Mesodermal cell (in vitro differentiated cells): ENCODE data around the gene NPFFR2.

Experiments used
- H3K27ac ChIP-seq: 2 replicates; pipeline ENCODE4 v1.7.0; 2013; ENCODE audit warnings: mild to moderate bottlenecking, low read depth, low read length, moderate library complexity; ENCODE audit not compliant: severe bottlenecking
- H3K36me3 ChIP-seq: 2 replicates; pipeline ENCODE4 v1.7.1; 2013; ENCODE audit warnings: mild to moderate bottlenecking, low read length, moderate library complexity; ENCODE audit not compliant: control insufficient read depth, insufficient read depth
- H3K4me1 ChIP-seq: one replicate; pipeline ENCODE4 v1.7.1; 2013; ENCODE audit warnings: mild to moderate bottlenecking, low read length; ENCODE audit not compliant: insufficient read depth, control insufficient read depth, poor library complexity, severe bottlenecking
- H3K4me3 ChIP-seq: 2 replicates; pipeline ENCODE4 v1.7.0; 2013; ENCODE audit warnings: low read length, control low read depth, mild to moderate bottlenecking; ENCODE audit not compliant: insufficient read depth, poor library complexity, severe bottlenecking; ENCODE audit errors: extremely low read depth
- H3K9me3 ChIP-seq: 2 replicates; pipeline ENCODE4 v1.7.1; 2013; ENCODE audit warnings: mild to moderate bottlenecking, low read length, moderate library complexity; ENCODE audit not compliant: control insufficient read depth
- WGBS, 2 experiments: methylation state at CpG; one replicate each; pipeline ENCODE4 v1.1.5; 2013; ENCODE audit warnings: missing lambda C conversion rate in 2 of 2; ENCODE audit not compliant: insufficient coverage in 2 of 2; 5-methylcytosine and 5-hydroxymethylcytosine counted together

Gene NPFFR2

GRCh38 chr4:72169861-72170260, 138.1 kb downstream of the NPFFR2 start:
- Histone ChIP-seq H3K36me3 (no peaks in the 10 kb centered on the region), H3K27ac (no peak overlapping the region), H3K4me3 (no peak overlapping the region), H3K4me1 (no peaks in the 10 kb centered on the region), H3K9me3 (no peaks in the 10 kb centered on the region)
- WGBS, 2 experiments = 80 to 94% methylated on average over 2 to 3 of the region's 3 CpGs

DNA sequence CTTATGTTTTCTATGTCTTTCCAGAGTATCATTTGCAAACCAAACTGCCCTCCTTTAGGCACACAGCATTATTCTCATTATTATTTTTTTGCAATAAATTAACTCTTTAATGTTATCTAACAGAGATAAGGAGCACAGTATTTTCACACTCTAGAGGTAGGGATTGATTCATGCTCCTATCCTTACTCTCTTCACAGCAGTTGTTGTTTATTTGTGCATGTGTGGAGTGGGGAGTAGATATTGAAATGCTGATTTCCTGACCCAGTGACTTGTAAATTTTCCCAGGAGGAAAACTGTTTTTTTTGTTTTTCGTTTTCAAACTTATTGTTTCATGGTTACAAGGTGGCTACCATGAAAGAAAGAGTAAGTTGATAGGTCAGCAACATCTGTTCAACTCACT, 140.0 kb downstream of the NPFFR2 start:
- Histone ChIP-seq H3K9me3 (peaks cover 4% of the 10 kb centered on the region), H3K36me3 (no peaks in the 10 kb centered on the region), H3K4me3 (no peak overlapping the region), H3K27ac (no peak overlapping the region), H3K4me1 (no peaks in the 10 kb centered on the region)
- no CpG with 5 or more reads among the region's 1 CpG for WGBS, 2 experiments

DNA sequence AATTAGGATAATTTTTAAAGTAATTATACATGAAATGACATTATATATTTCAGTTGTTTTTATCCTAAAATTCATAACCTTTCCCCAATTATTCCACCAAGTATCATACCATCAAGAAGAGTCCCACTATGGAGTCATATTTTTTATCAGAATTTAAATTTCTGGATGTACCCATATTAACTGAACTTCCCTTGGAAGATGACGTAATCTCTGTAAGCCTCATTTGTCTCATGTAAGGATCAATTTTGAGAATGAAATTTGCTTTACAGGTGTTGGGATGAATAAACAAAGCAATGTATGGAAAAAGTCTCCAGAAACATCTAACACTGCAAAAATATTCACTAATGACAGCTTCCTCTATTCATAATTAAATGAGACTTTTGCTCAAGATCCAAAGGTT, 147.5 kb downstream of the NPFFR2 start:
- no peaks in the 10 kb centered on the region for H3K4me1 ChIP-seq
- no peak overlapping the region for H3K4me3 ChIP-seq
- H3K27ac ChIP-seq = no peak overlapping the region
- WGBS, 2 experiments = no CpG with 5 or more reads among the region's 1 CpG
- H3K9me3 ChIP-seq = peaks cover 4% of the 10 kb centered on the region
- no peaks in the 10 kb centered on the region for H3K36me3 ChIP-seq

DNA sequence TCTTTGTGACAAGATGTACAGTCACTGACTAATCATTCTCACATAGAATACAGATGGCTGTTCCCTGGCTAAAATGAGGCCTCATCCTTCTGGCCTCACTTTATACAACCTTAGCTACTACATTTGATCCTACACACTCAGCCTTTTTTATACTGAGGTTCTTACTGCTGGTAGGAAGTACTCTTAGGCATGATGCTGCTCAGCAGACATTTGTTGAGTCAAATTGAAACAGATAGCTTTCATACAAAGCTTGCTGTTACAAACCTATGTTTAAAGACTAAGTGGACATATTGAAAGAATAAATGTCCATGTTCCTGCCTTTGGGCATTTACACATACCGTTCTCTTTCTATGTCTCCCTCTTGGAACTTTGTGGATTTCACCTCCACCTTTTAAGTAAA, 154.9 kb downstream of the NPFFR2 start:
- no peaks in the 10 kb centered on the region for H3K36me3 ChIP-seq
- WGBS, 2 experiments = 100% methylated on average over 1 of the region's 1 CpG; no CpG with 5 or more reads in 1 of the 2 experiments

DNA sequence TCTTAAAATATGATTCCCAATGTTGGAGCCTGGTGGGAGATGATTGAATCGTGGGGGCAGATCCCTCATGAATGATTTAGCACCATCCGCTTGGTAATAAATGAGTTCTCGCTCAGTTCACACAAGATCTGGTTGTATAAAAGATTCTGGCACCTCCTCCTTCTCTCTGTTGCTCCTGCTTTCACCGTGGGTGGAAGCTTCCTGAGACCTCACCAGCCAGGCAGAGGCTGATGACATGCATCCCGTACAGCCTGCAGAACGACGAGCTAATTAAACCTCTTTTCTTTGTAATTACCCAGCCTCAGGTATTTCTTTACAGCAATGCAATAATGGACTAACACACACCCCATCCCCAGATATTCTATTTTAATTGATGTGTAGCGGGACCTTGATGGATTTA, 162.2 kb downstream of the NPFFR2 start:
- H3K36me3 ChIP-seq = no peaks in the 10 kb centered on the region
- no peaks in the 10 kb centered on the region for H3K9me3 ChIP-seq
- WGBS, 2 experiments = 80 to 85% methylated on average over 3 to 7 of the region's 8 CpGs
- no peak overlapping the region for H3K27ac ChIP-seq
- H3K4me1 ChIP-seq = no peaks in the 10 kb centered on the region
- H3K4me3 ChIP-seq = no peak overlapping the region

More for the DNA sequence above, 154.9 kb downstream of the NPFFR2 start:
- Histone ChIP-seq H3K4me3 (no peak overlapping the region), H3K9me3 (no peaks in the 10 kb centered on the region), H3K4me1 (no peaks in the 10 kb centered on the region), H3K27ac (no peak overlapping the region)

DNA sequence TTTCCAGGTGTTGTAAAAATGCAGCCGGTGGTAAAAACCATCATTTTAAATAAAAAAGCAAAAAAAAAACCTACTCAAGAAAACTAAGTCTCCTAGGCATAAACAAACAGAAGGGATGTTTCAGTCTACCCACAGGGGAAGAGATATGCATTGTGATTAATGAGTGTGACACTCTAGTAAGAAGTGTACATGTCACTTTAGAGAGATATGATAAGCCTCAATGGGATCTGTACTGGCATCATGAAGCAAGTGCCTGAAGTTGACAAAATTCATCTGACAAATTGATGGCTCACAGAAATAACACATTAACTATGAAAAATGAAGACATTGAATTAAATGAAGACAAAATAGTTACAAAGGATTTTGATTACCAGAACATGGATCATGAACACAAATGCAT, 162.7 kb downstream of the NPFFR2 start:
- WGBS, 2 experiments = no CpG with 5 or more reads among the region's 1 CpG
- Histone ChIP-seq H3K4me1 (no peaks in the 10 kb centered on the region), H3K27ac (no peak overlapping the region)

More for the DNA sequence above, 162.7 kb downstream of the NPFFR2 start:
- Histone ChIP-seq H3K4me3 (no peak overlapping the region), H3K36me3 (no peaks in the 10 kb centered on the region), H3K9me3 (no peaks in the 10 kb centered on the region)
